Caki2 (cell line): ENCODE results near the gene GLRX5. TPM values are rescaled to one million over a fixed set of nuclear protein-coding genes. Genes with fewer than 3 reads are reported as not detected.

ENCODE experiments used
- DNase-seq: peaks from one replicate; pipeline ENCODE4 v3.0.0-alpha.2; 2015; ENCODE audit warnings: low read depth
- in situ Hi-C: cut with HindIII; loops from 2 replicates; pipeline ENCODE4 v1.10.0; 2016; ENCODE audit warnings: low sequenced_read_pairs, low pct_unique_long_range_greater_than_20kb, mixed read lengths
- total RNA-seq: library from RNA; depleted of rRNA; stranded (reverse); fragments of >200 nt; shearing (Covaris generic); gene quantifications from 2 replicates; pipeline ENCODE4 v1.2.3, GENCODE V29; 2014; ENCODE audit warnings: low replicate concordance

GLRX5 gene
- total RNA-seq, 1 experiment from 2014 or later: 41.8 TPM

DNA sequence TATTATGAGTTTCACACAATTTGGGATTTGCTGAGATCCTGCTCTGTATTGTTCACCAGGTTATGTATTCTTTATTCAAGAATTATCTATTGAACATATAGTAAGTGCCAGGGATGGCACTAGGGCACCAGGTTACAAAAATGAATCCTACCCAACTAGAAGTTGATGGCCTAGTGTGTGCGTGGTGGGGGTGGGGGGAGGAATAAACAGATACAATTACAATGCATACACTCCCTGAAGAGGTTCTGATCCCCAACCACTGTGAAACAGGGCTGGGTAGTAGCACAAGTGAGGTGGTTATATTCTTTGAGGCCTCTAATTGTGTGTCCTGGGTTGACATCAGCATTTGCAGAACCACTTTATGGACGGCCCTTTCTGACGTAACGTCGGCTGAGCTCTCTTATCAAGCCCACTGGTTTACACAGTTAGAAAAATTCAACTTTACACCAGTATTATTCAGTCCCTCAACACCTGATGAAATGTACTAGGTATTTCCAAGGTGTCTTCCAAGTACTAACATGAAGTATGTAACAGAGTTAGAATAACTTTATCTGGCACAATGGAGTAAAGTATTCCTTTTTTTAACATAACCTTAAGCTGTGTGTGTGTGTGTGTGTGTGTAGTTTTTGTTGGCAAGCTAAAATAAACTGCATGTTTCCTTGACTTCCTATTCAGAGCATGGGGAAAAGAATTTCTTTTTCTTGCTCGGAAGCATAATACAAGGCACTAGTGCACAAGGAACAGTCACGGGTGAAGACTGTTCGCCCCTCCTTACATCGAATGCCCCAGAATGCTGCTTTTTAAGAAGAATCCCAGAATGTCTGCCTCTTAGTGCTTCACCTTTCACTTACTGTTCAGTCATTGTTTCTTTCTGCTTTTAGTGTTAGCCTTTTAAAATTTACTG lies 8.1 kb upstream of the GLRX5 start:
- in situ Hi-C loops: no loop called here

DNA sequence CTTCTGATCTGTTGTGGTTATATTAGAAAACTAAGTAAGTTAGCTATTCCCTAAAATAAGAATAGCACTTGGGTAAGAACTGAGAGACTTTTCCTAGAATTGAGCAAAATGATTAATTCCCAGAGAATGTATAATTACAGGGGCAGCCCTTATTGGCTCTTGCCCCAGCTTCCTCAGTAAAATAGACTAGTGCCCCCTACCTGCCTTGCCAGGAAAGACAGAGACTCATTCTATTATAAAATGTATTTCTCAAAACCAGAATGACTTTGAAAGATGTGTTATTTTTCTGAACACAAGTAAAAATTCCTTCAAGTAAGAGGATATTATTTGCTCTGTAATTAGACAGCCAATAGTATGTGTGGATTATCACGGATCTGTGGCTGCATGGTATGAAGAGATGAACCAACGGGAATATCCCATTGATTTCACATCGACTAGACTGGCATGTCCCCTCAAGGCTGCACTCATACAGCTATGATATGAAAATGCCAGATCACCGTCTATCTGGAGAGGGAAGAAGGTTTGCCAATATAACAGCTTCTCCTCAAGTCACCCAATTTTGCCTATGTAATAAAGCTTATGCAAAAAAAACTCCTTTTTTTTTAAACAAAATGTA lies 7.4 kb upstream of the GLRX5 start:
- in situ Hi-C loops: no loop called here
- peak; percentile 28 for DNase-seq

More for the DNA sequence above, 8.1 kb upstream of the GLRX5 start:
- DNase-seq: peak; percentile 6

DNA sequence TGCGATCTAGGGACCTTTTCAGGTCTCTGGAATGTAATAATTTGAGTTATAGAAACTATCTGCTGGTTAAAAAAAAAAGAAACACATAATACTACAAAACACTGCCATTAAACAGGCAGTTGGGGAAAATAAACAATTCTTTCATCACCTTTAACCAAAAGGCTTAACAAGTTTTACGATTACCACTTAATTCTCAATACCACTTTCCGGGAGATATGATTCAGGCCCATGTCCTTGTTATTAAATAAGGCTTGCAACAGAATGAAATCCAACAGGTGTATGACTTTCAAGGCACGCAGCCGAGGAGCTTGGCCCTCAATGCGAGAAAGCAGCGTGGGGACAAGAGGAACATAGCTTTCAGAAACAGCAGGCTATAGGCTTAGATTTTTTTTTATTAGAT lies 5.6 kb upstream of the GLRX5 start:
- in situ Hi-C loops: no loop called here
- DNase-seq: no peak

DNA sequence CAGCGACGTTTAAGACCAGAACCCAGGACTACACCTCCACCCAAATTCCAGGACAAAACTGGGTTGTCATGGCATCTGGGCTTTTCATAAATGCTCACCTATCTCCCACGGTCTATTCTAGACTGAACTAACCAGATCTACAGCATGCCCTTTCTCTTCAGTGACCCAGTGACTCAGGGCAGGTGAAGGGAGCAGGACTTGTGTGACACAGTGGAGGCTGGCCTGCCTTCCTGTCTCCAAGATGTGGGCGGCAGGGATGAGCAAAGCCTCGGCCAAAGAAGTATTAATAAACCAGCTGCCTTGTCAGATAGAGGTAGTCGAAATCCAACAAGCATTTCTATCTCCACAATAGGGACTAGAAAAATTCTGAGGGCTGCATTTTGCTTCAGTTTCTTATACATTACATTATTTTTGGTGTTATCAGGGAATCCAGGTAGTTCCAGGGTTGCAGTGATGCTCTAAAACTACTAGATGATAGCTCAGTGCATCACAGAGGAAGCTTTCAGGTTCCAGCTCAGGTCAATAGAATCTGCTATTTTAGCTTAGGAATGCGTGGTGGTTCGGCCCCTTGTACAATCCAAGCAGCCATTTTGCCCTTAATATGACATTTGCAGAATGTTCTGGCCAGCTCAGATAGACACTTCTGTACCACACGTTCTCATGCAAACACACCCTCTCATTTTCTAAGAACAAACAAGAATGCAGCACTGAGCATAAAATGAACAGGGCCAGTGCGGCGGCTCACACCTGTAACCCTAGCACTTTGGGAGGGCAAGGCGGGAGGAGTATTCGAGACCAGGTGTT lies 4.2 kb upstream of the GLRX5 start:
- DNase-seq: no peak
- in situ Hi-C loops: no loop called here

DNA sequence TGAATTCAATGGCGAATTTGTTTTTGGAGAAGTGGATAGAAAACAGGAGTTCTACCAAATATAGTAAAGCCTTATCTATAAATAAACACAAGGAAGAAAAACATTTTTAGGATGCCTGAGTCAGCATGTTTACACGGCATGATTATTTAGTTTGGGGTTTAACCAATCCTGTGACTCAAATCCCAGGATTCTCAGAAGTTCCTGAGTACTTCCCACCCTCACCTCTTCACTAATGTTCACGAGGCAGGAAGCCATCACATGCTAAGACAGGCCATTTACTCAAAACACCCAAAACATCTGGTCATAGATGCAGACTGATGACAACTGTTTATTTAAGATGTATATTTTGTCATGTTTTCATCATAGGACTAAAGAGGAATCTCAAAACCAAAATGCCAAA lies 3.4 kb upstream of the GLRX5 start:
- in situ Hi-C loops: no loop called here

DNA sequence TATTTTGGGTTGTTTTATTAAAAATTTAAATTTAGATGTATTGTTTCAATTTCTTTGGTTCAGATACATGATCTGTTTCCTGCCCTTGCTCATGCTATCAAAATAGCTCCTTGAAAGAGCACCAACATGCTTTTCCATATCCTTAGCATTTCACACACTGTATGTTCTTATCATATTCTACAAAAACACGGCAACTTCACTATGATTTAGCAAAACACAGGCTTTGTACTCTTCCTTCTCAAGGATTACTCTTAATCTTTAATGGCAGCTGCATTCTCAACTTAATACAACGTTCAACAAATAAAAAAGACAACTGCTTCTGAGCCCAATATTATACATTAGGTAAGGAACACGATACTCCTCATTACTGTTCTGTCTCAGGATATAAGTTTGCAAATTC lies 2.9 kb upstream of the GLRX5 start:
- in situ Hi-C loops: no loop called here
- no peak for DNase-seq

More for the DNA sequence above, 3.4 kb upstream of the GLRX5 start:
- DNase-seq: peak; percentile 26

DNA sequence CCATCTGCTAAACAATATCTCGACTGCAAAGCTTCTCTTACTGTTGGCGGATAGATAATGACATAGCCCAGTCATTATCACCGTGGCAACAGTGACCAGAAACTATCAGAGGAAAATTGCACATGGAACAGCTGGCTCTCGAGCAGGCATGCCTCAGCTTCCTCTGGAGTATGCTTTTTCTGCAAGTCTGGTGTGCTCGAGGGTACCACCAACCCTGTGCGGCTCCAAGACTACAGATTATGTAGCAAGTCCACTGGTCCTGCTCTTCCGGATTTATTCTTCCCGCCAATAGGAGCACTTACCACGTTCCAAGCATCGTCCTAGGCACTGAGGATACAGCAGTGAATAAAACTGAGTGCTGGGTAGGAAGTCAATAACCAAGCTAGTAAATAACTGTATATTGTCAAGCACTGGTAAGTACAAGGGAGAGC lies 1.4 kb upstream of the GLRX5 start:
- DNase-seq: no peak
- in situ Hi-C loops: no loop called here

DNA sequence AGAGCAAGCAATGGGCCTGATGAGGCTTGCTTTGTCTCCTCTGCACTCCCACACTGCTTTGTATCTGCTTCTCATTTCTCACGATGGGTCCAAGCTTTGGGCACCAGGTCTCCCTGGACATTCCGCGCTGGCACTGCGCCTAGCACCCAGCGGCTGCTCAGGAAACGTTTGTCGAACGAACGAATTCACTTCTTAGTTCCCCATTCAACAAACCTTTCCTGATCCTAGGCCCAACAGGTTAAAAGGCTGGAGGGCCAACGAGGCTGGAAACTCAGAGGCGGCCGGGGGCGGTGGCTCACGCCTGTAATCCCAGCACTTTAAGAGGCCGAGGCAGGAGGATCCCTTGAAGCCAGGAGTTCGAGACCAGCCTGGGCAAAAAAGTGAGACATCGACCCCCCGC lies 1.0 kb upstream of the GLRX5 start:
- DNase-seq: no peak
- in situ Hi-C loops: no loop called here

DNA sequence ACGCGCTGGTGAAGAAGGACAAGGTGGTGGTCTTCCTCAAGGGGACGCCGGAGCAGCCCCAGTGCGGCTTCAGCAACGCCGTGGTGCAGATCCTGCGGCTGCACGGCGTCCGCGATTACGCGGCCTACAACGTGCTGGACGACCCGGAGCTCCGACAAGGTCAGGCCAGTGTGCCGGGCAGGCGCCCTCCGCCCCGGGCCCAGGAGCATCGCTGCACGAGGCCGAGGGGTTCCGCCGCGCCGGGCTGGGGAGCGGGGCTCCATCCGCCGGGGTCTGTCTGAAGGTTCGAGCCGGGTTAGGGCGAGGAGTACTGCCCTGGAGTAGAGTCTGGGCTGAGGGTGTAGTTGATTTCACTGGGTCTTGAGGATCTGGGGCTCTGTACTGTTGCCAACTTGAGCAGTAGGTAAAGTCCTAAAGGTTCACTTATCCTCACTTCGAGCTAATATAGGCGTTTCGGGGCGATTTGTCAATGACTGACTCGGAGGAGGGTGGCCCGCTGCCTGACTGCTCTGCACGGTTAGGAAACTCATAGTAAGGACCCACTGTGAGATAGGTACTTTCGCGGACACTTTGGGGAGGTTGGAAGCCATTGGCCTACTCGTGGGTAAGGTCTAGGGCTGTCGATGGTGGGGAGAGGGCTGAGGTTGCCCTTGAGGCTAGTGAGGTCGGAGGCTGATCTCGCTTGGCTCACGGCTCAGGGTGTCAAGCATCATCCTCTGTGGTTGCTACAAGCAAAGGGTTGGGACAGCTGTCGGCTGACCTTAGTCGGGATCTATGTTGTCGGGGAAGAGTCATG lies 574 bp downstream of the GLRX5 start:
- in situ Hi-C loops: no loop called here
- no peak for DNase-seq

DNA sequence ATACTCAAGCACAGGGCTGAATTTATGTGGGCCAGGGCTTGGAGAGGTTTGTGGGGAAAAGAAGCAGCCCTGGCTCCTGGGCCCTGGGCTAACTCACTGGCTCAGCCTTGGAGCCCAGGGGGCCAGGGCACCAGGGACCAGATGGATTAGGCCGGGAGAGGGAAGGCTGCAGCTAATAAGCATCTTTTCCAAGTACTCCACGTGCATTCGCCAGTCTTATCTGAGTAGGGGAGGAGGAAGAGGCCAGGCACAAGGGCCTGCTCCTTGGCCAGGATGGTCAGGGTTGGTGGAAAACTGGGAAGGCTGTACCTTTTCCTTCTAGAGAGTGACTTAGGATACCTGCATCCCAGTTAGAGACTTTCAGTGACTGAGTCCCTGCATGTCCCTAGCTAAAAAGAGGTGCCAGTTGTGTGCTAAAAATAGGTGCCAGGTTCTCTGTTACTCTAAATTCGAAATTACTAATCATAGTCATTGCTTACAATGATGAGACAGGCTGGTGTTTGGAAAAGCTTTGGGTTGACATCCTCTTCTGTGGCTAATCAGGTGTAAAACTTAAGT lies 1.3 kb downstream of the GLRX5 start:
- in situ Hi-C loops: no loop called here
- DNase-seq: no peak

DNA sequence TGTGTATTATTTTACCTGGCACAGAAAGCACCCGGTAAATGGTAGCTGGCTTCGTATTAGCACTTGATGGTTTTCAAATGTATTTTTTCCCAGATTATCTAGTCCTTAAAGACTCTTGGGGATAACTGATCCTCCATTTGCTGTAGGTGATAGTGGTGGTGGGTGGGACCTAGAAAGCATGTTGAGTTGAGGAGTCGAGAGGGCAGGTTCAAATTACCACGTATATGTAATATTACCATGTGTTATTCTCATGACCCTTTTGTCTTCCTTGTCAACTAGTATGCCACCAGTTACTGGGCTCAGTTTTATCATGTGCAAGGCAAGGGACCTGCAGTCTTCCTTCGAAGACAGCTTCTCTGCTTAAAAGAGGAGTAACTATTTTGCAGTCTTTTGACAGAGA lies 1.8 kb downstream of the GLRX5 start:
- in situ Hi-C loops: no loop called here
- DNase-seq: no peak

DNA sequence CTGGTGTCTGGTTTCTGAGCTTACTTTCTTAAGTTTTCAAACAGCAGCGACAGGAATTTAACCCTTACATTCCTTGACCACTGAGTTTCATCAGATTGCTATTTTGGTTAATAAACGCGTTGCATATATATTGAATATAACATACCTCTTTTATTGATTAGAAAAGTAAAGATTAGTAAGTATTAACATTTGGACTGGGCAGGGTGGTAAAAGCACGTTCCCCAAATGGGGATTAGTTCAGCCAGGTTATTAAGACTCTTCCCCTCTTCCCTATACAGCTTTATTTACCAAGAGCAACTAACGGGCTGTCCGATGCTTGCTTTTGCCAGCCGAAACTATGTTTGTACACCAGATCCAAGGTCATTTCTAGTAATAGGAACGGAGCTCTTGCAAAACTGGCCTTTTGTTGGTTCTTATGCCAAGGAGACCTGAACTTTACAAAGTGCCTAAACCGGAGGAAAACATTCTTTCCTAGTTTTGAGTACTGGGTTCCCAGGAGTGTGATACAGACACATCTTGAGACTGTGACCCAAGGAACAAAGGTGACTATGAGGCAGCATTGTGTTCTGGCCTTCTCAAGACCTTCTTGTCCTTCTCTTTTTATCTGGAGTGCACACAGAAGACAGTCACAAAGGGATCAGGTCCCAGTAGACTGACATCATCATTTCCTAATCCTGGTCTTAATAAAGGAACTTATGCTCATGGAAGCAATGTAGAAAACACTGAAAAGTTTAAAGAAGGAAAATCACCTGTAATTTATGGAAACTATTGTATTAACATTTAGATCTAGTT lies 2.6 kb downstream of the GLRX5 start:
- in situ Hi-C loops: no loop called here
- DNase-seq: no peak

DNA sequence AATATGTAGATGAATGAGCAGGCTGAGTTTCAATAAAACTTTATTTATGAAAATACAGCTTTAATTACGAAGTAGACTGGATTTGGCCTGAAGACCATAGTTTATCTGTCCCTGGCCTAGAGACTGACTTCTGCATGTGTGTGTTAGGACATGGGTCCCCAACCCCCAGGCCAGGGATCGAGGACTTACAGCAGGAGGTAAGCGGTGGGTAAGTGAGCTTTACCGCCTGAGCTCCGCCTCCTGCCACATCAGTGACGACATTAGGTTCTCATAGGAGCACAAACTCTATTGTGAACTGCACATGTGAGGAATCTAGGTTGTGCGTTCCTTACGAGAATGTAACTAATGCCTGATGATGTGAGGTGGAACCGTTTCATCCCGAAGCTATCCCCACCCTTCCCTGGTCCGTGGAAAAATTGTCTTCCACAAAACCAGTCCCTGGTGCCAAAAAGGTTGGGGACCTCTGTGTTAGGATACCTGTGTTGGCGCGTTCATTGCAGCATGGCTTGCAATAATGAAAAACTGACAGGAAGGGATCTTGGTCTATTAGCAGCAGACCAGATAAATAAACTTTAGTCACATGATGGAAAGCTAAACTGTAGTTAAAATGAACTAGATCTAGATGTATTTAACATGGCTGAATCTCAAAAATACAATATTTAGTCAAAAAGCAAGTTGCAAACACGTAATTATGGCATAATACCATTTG lies 4.1 kb downstream of the GLRX5 start:
- in situ Hi-C loops: no loop called here
- no peak for DNase-seq

DNA sequence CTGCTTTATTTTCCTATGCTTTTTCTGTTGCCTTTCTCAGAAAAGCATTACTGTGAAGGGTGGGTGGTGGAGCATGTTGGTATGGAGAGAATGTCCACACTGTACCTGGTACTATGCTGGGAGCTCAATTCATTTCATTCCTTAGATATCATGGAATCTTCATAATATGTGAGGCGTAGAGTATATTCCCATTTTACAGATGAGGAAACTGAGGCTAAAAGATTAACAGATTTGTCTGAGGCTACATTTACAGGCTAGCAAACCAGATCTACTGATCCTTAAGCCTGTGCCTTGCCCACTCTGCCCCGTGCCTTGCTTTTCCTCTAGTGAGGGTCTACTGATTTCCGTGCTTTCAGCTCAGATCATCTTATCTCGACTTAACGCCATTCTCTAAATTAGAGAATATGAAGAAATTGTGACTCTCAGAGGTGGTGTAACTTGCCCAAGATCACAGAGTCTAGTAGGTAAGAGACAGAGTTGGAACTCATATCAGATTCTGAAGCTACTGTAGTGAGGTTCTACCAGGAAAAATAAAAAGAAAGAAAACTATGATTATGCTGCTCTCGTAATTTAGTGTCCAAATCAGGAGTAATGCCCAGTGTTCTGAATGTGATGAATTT lies 5.5 kb downstream of the GLRX5 start:
- DNase-seq: no peak
- in situ Hi-C loops: no loop called here

DNA sequence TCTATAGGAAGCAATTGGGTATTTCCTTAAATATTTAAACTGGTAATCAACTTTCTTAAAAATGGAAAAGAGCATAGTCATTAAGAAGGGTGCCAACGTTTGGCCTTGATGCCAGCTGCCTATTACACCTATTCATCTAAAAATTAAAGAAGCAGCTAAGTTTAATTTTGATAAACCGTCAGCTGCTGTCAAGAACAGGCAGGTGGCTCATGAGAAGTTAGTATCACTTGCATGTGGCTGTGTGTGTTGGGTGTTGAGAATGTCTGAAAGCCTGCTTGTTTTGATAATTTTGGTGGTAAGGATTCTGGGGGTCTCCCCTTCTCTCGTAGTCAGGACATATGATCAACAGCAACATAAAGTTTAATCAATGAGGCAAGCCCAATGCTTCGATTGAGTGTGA lies 6.5 kb downstream of the GLRX5 start:
- in situ Hi-C loops: no loop called here
- no peak for DNase-seq
